Measurements from ENCODE around the gene GPR107. TPM values are rescaled to one million over a fixed set of nuclear protein-coding genes. Genes with fewer than 3 reads are reported as not detected.

The GPR107 gene
- total RNA-seq, 4 donors from 2014 or later: 24.6 to 41.8 (median 34.1) TPM

GRCh38 chr9:130180516-130180915 lies 126.8 kb downstream of the GPR107 start:
- Histone ChIP-seq H3K36me3 (peaks cover 9% of the 10 kb centered on the region), H3K27ac (no peak overlapping the region), H3K27me3 (no peaks in the 10 kb centered on the region), H3K4me3 (no peak overlapping the region), H3K4me1 (peaks cover 23% of the 10 kb centered on the region), H3K9me3 (no peaks in the 10 kb centered on the region)
- no peak for TF ChIP-seq POLR2A (IDR thresholded peaks at IDR 0.05)
- no peak for TF ChIP-seq EP300 (IDR thresholded peaks at IDR 0.05)
- no peak for TF ChIP-seq CTCF (IDR thresholded peaks at IDR 0.05)
- DNase-seq (ENCODE audit: low spot score in 2 of 2): no peak
- WGBS: 92% methylated on average over 11 of the region's 12 CpGs

- Histone ChIP-seq H3K4me3 (no peak overlapping the region), H3K4me1 (peaks cover 33% of the 10 kb centered on the region), H3K27ac (no peak overlapping the region), H3K9me3 (no peaks in the 10 kb centered on the region), H3K27me3 (no peaks in the 10 kb centered on the region), H3K36me3 (peaks cover 3% of the 10 kb centered on the region)
- WGBS: 55% methylated on average over 23 of the region's 33 CpGs
- DNase-seq (ENCODE audit: low spot score in 2 of 2): no peak
- TF ChIP-seq EP300 (IDR thresholded peaks at IDR 0.05): no peak
- no peak for TF ChIP-seq CTCF (IDR thresholded peaks at IDR 0.05)
- TF ChIP-seq POLR2A (IDR thresholded peaks at IDR 0.05): no peak
- no peak for TF ChIP-seq POLR2AphosphoS5 (IDR thresholded peaks at IDR 0.05)
These were observed 128.1 kb downstream of the GPR107 start for GRCh38 chr9:130181678-130182380.

- WGBS: 88% methylated on average over 3 of the region's 17 CpGs
- TF ChIP-seq EP300 (IDR thresholded peaks at IDR 0.05) (no peak), POLR2AphosphoS5 (IDR thresholded peaks at IDR 0.05) (no peak), POLR2A (IDR thresholded peaks at IDR 0.05) (no peak), CTCF (IDR thresholded peaks at IDR 0.05) (no peak)
- Histone ChIP-seq H3K4me3 (no peak overlapping the region), H3K9me3 (no peaks in the 10 kb centered on the region), H3K36me3 (no peaks in the 10 kb centered on the region), H3K27ac (no peak overlapping the region), H3K4me1 (peaks cover 38% of the 10 kb centered on the region), H3K27me3 (no peaks in the 10 kb centered on the region)
- no peak for DNase-seq (ENCODE audit: low spot score in 2 of 2)
These were observed 128.7 kb downstream of the GPR107 start for GRCh38 chr9:130182381-130182909.

GRCh38 chr9:130183133-130183762 lies 129.5 kb downstream of the GPR107 start:
- peaks cover 45% of the 10 kb centered on the region for H3K4me1 ChIP-seq

More at GRCh38 chr9:130183133-130183762, 129.5 kb downstream of the GPR107 start:
- no peak overlapping the region for H3K4me3 ChIP-seq
- no peak overlapping the region for H3K27ac ChIP-seq
- no peaks in the 10 kb centered on the region for H3K36me3 ChIP-seq
- WGBS: 39% methylated on average over 7 of the region's 7 CpGs
- DNase-seq (ENCODE audit: low spot score in 2 of 2): no peak
- TF ChIP-seq CTCF (IDR thresholded peaks at IDR 0.05): no peak
- TF ChIP-seq POLR2A (IDR thresholded peaks at IDR 0.05): no peak
- TF ChIP-seq POLR2AphosphoS5 (IDR thresholded peaks at IDR 0.05): no peak
- TF ChIP-seq EP300 (IDR thresholded peaks at IDR 0.05): no peak
- no peaks in the 10 kb centered on the region for H3K9me3 ChIP-seq
- no peaks in the 10 kb centered on the region for H3K27me3 ChIP-seq

Measured in suprapubic skin (tissue), 4 donors.